Upper lobe of left lung (tissue), 4 donors: ENCODE results near the gene ACSL3.

ENCODE experiments used
- POLR2A ChIP-seq, 4 donors: fragments of 450-650 bp; IDR thresholded peaks; one replicate each; pipeline ENCODE4 v1.5.1; 2016 to 2017; ENCODE audit warnings: antibody characterized with exemption in 4 of 4, mild to moderate bottlenecking in 2 of 4
- POLR2AphosphoS5 ChIP-seq, 2 donors: sonication (generic); formaldehyde crosslinking; IDR thresholded peaks; one replicate each; pipeline ENCODE4 v1.5.1; 2017; ENCODE audit warnings: antibody characterized with exemption in 2 of 2
- TF ChIP-seq, protein P1 (sequence below), 6 experiments: fragments of 450-650 bp in 4 of 6; fragments of 200-600 bp in 2 of 6; sonication (generic) in 2 of 6; IDR thresholded peaks; one replicate each; pipeline ENCODE4 v1.5.1; 2016 to 2019; ENCODE audit warnings: antibody characterized with exemption in 6 of 6

DNA sequence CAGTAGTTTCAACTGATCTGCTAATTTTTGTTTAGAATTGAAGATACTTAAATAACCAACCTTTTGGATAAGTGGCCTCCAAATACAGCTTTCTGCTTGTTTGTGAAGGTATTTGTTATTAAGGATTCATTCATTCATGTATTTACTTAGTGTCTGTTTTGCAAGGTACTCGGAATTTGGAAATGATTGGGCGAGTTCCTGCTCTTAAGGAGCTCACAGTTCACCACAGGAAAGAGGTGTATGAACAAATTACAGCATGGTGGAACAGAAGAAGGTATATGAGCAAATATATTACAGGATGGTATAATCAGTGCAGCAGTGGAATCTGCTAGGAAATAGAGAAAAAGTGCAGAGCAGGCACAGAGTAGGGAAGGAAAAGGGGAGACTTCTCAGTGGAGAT, 4.5 kb downstream of the ACSL3 start:
- TF ChIP-seq POLR2AphosphoS5 (IDR thresholded peaks at IDR 0.05) (no peak), POLR2A (IDR thresholded peaks at IDR 0.05) (no peak)
- TF ChIP-seq, protein P1, sequence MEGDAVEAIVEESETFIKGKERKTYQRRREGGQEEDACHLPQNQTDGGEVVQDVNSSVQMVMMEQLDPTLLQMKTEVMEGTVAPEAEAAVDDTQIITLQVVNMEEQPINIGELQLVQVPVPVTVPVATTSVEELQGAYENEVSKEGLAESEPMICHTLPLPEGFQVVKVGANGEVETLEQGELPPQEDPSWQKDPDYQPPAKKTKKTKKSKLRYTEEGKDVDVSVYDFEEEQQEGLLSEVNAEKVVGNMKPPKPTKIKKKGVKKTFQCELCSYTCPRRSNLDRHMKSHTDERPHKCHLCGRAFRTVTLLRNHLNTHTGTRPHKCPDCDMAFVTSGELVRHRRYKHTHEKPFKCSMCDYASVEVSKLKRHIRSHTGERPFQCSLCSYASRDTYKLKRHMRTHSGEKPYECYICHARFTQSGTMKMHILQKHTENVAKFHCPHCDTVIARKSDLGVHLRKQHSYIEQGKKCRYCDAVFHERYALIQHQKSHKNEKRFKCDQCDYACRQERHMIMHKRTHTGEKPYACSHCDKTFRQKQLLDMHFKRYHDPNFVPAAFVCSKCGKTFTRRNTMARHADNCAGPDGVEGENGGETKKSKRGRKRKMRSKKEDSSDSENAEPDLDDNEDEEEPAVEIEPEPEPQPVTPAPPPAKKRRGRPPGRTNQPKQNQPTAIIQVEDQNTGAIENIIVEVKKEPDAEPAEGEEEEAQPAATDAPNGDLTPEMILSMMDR (IDR thresholded peaks at IDR 0.05): no peak
